ENCODE data around the gene GARIN5B.
"Not testable (repeated sequence)": the region's sequence is repeated elsewhere in the genome, so short reads cannot be mapped to it uniquely, and the experiment has no call there.

Gene GARIN5B

GRCh38 chr19:55362990-55363716 lies at the start of gene GARIN5B:
GARIN5B (minus strand) TSS chr19:55363260; CDS start chr19:55363066, 194 bp downstream.
- no peaks in the 10 kb centered on the region for H3K4me1 Mint-ChIP-seq (ENCODE audit: low read depth)
- H3K27me3 Mint-ChIP-seq (ENCODE audit: low read depth), result peaks cover 10% of the 10 kb centered on the region
- H3K27ac Mint-ChIP-seq, result no peak within 1 kb of the TSS
- H3K4me3 Mint-ChIP-seq, result no peak within 1 kb of the TSS
- no peaks in the 10 kb centered on the region for H3K9me3 Mint-ChIP-seq
- DNase-seq (ENCODE audit: low spot score), result no peak
- no peaks in the 10 kb centered on the region for H3K36me3 Mint-ChIP-seq (ENCODE audit: low read depth)

- no peak for DNase-seq (ENCODE audit: low spot score)
- H3K36me3 Mint-ChIP-seq (ENCODE audit: low read depth), result peaks cover 32% of the 10 kb centered on the region
- H3K9me3 Mint-ChIP-seq, result peaks cover 23% of the 10 kb centered on the region
- H3K4me3 Mint-ChIP-seq, result no peak overlapping the region
- no peak overlapping the region for H3K27ac Mint-ChIP-seq
- peaks cover 21% of the 10 kb centered on the region for H3K4me1 Mint-ChIP-seq (ENCODE audit: low read depth)
- H3K27me3 Mint-ChIP-seq (ENCODE audit: low read depth), result peaks cover 16% of the 10 kb centered on the region
Measured at GRCh38 chr19:55410168-55410567, 47.1 kb upstream of the GARIN5B start.

DNA sequence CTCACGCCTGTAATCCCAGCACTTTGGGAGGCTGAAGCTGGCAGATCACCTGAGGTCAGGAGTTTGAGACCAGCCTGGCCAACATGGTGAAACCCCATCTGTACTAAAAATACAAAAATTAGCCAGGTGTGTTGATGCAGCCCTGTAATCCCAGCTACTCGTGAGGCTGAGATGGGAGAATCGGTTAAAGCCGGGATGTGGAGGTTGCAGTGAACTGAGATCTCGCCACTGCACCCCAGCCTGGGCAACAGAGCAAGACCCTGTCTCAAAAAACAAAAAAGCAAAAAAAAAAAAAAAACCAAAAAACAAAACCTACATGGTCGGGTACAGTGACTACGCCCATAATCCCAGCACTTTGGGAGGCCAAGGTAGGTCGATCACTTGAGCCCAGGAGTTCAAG lies 46.1 kb upstream of the GARIN5B start:
- Mint-ChIP-seq H3K9me3 (peaks cover 23% of the 10 kb centered on the region), H3K27ac (peak overlapping the region; percentile 99), H3K4me1 (ENCODE audit: low read depth) (peaks cover 21% of the 10 kb centered on the region), H3K36me3 (ENCODE audit: low read depth) (peaks cover 32% of the 10 kb centered on the region), H3K27me3 (ENCODE audit: low read depth) (peaks cover 13% of the 10 kb centered on the region)
- H3K4me3 Mint-ChIP-seq; DNase-seq (ENCODE audit: low spot score): not testable (repeated sequence)

DNA sequence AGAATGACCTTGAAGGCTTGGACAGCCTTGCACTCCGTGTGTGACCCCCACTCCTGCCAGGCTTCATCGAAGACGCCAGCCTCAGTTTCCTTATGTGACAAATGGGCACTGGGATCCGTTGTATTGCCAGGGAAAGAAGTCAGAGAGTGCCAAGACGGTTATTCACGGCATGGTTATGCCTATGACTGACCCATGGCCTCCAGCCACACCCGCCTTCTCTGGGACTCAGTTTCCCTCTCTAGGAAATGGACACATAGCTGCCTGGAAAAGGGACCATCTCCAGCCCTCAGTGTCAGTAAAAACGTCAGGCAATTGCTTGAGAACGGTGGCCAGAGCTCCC lies 45.4 kb upstream of the GARIN5B start:
- Mint-ChIP-seq H3K36me3 (ENCODE audit: low read depth) (peaks cover 36% of the 10 kb centered on the region), H3K4me1 (ENCODE audit: low read depth) (peaks cover 21% of the 10 kb centered on the region), H3K27ac (peak overlapping the region; percentile 99), H3K4me3 (peak overlapping the region; percentile 94), H3K9me3 (peaks cover 23% of the 10 kb centered on the region), H3K27me3 (ENCODE audit: low read depth) (peaks cover 10% of the 10 kb centered on the region)
- DNase-seq (ENCODE audit: low spot score), result no peak

- Mint-ChIP-seq H3K36me3 (ENCODE audit: low read depth) (peaks cover 40% of the 10 kb centered on the region), H3K9me3 (peaks cover 23% of the 10 kb centered on the region), H3K4me1 (ENCODE audit: low read depth) (peaks cover 24% of the 10 kb centered on the region), H3K27ac (peak overlapping the region; percentile 99), H3K27me3 (ENCODE audit: low read depth) (peaks cover 10% of the 10 kb centered on the region), H3K4me3 (peak overlapping the region; percentile 94)
- DNase-seq (ENCODE audit: low spot score), result peak; percentile 97
Measured at GRCh38 chr19:55407800-55408532, 44.9 kb upstream of the GARIN5B start.

GRCh38 chr19:55407550-55407799 lies 44.4 kb upstream of the GARIN5B start, which contains the start of gene UBE2S:
UBE2S (minus strand) TSS chr19:55407788; CDS start chr19:55407589, 199 bp downstream.
- H3K4me3 Mint-ChIP-seq, result peak within 1 kb of the TSS; percentile 94
- H3K27me3 Mint-ChIP-seq (ENCODE audit: low read depth), result peaks cover 10% of the 10 kb centered on the region
- peaks cover 23% of the 10 kb centered on the region for H3K9me3 Mint-ChIP-seq
- H3K27ac Mint-ChIP-seq, result peak within 1 kb of the TSS; percentile 99
- peaks cover 25% of the 10 kb centered on the region for H3K4me1 Mint-ChIP-seq (ENCODE audit: low read depth)
- DNase-seq (ENCODE audit: low spot score), result not testable (repeated sequence)
- peaks cover 45% of the 10 kb centered on the region for H3K36me3 Mint-ChIP-seq (ENCODE audit: low read depth)

DNA sequence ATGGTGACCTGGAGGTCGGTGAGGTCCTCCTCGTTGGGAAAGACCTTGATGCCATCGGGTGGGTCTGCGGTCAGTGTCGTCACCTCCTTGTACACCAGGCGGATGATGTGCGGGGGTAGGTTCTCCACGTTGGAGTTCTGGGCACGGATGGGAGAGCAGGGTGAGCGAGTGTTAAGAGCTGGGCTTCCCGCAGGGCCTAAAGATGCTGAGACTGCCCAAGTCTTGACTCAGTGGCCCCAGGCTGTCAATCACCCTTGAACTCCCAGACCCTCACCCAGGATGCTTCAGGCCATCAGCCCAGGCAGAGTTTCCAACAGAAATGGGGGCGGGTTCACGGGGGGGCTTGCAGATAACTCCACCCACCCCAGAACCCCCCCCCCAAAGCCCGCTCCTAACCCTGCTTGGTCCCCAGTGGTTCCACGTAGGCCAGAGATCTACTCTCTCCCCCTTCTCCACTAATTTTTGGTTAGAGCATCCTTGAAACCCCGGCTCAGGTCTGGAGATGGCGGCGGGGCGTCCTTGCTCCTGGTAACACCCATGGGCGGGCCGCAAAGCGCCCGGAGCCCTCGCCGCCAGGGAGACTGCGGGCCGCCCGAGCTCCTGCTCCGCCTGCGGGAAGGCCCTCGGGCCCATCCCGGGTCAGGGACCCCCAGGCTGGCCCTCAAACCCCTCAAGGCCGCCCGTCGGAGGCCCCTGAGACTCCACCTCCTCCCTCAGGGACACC lies 43.9 kb upstream of the GARIN5B start:
- DNase-seq (ENCODE audit: low spot score), result no peak
- Mint-ChIP-seq H3K36me3 (ENCODE audit: low read depth) (peaks cover 49% of the 10 kb centered on the region), H3K27ac (peak overlapping the region; percentile 99), H3K9me3 (peaks cover 23% of the 10 kb centered on the region), H3K4me1 (ENCODE audit: low read depth) (peaks cover 25% of the 10 kb centered on the region), H3K27me3 (ENCODE audit: low read depth) (peaks cover 7% of the 10 kb centered on the region), H3K4me3 (peak overlapping the region; percentile 86)

GRCh38 chr19:55406091-55406825 lies 43.2 kb upstream of the GARIN5B start:
- peaks cover 21% of the 10 kb centered on the region for H3K9me3 Mint-ChIP-seq
- H3K36me3 Mint-ChIP-seq (ENCODE audit: low read depth), result peaks cover 52% of the 10 kb centered on the region
- peak overlapping the region; percentile 85 for H3K27ac Mint-ChIP-seq
- H3K27me3 Mint-ChIP-seq (ENCODE audit: low read depth), result peaks cover 1% of the 10 kb centered on the region
- H3K4me3 Mint-ChIP-seq, result peak overlapping the region; percentile 86
- peaks cover 25% of the 10 kb centered on the region for H3K4me1 Mint-ChIP-seq (ENCODE audit: low read depth)
- DNase-seq (ENCODE audit: low spot score), result no peak

- Mint-ChIP-seq H3K27me3 (ENCODE audit: low read depth) (no peaks in the 10 kb centered on the region), H3K36me3 (ENCODE audit: low read depth) (peaks cover 58% of the 10 kb centered on the region), H3K9me3 (peaks cover 16% of the 10 kb centered on the region), H3K27ac (peak overlapping the region; percentile 85), H3K4me3 (peak overlapping the region; percentile 86), H3K4me1 (ENCODE audit: low read depth) (peaks cover 25% of the 10 kb centered on the region)
- no peak for DNase-seq (ENCODE audit: low spot score)
Measured at GRCh38 chr19:55405638-55406037, 42.6 kb upstream of the GARIN5B start.

DNA sequence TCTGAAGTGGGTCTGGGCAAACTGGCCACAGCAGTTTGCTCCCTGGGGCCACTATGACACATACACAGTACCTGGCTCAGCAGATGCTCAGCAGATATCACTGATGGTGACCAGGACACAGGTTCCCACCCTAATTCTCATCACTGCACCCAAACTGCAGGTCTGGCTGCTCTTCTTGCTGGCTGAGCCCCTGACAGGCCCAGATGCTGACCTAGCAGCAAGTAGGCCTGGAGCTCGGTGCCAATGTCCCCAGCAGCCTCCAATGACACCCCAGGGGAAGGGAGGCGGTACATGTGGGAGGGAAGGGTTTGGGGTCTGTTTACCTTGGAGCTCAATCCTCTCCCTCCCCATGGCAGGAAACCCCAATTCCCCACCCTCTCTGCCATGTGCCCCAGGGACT lies 39.4 kb upstream of the GARIN5B start:
- Mint-ChIP-seq H3K27ac (no peak overlapping the region), H3K4me1 (ENCODE audit: low read depth) (peaks cover 26% of the 10 kb centered on the region), H3K36me3 (ENCODE audit: low read depth) (peaks cover 52% of the 10 kb centered on the region), H3K4me3 (no peak overlapping the region), H3K27me3 (ENCODE audit: low read depth) (no peaks in the 10 kb centered on the region), H3K9me3 (no peaks in the 10 kb centered on the region)
- DNase-seq (ENCODE audit: low spot score), result no peak

- not testable (repeated sequence) for DNase-seq (ENCODE audit: low spot score); H3K9me3 Mint-ChIP-seq; H3K27ac Mint-ChIP-seq; H3K4me3 Mint-ChIP-seq; H3K27me3 Mint-ChIP-seq (ENCODE audit: low read depth)
- peaks cover 23% of the 10 kb centered on the region for H3K4me1 Mint-ChIP-seq (ENCODE audit: low read depth)
- H3K36me3 Mint-ChIP-seq (ENCODE audit: low read depth), result peaks cover 47% of the 10 kb centered on the region
Measured at GRCh38 chr19:55401390-55401789, 38.3 kb upstream of the GARIN5B start.

DNA sequence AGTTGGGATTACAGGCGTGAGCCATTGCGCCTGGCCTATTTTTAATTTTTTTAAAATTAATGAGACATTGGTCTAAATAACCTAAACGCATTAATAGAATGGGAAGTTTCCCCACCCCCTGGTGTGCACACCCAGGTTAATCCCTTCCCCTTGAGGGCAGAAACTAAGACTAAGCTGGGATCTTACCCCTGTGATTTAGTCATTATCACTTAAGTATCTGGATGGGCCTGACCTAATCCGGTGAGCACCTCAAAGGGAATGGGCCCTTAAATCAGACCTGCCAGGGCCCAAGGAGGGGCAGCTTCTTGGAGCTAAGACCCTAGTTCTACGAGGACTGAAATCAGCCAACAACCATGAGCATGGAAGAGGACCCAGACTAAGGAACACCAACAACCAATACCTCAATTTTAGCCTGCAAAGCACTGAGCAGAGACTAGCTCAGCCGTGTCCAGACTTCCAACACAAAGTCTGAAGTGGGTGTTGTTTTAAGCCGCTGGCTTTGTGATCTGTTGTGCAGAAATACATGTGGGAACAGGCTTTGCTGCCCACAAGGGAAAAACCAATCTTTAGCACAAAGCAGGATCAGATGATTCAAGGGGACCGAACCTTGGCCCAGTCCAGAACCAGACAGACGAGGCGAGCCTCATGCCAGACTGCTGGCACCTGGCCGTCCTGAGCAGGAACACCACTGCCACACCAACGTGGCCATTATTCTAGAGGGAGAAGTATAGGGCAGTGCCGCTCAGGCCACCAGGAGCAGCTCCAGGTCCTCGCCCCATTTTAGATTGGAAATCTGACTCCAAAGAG lies 37.4 kb upstream of the GARIN5B start:
- peaks cover 15% of the 10 kb centered on the region for H3K4me1 Mint-ChIP-seq (ENCODE audit: low read depth)
- peaks cover 38% of the 10 kb centered on the region for H3K36me3 Mint-ChIP-seq (ENCODE audit: low read depth)
- H3K27ac Mint-ChIP-seq, result no peak overlapping the region
- no peaks in the 10 kb centered on the region for H3K9me3 Mint-ChIP-seq
- no peaks in the 10 kb centered on the region for H3K27me3 Mint-ChIP-seq (ENCODE audit: low read depth)
- no peak for DNase-seq (ENCODE audit: low spot score)
- no peak overlapping the region for H3K4me3 Mint-ChIP-seq

Measured in T-helper 2 cell treated with Interferon-gamma antibody and Interleukin-4, amounts not matched to agents 5 μg/mL and 100 μg/mL, for 36 hours (primary cell).